Heart left ventricle (tissue), 16 donors: ENCODE data around the gene OSTF1. TPM values are rescaled to one million over a fixed set of nuclear protein-coding genes. Genes with fewer than 3 reads are reported as not detected.

ENCODE experiments used
- ATAC-seq, 4 donors: fragments of 200-7000 bp; cut with Tn5 transposase; one replicate each; pipeline ENCODE4 v1.9.1; 2020 to 2022; ENCODE audit warnings: moderate library complexity in 4 of 4, mild to moderate bottlenecking in 3 of 4, moderate number of reproducible peaks in 1 of 4
- DNase-seq, 5 donors: peaks; one replicate each; pipeline ENCODE4 v3.0.0-alpha.2; 2020
- H3K27ac ChIP-seq, 12 donors: fragments of 200-600 bp; sonication (generic) in 4 of 12; one replicate each; pipeline versions ENCODE4 v1.5.0 to v1.8.0; 2016 to 2022; ENCODE audit warnings: mild to moderate bottlenecking in 2 of 12
- H3K27me3 ChIP-seq, 9 donors: fragments of 200-600 bp; sonication (generic) in 2 of 9; one replicate each; pipeline versions ENCODE4 v1.5.1 to v1.8.0; 2016 to 2022; ENCODE audit warnings: mild to moderate bottlenecking in 3 of 9
- H3K36me3 ChIP-seq, 9 donors: fragments of 200-600 bp; sonication (generic) in 2 of 9; one replicate each; pipeline versions ENCODE4 v1.5.0 to v1.8.0; 2018 to 2022; ENCODE audit warnings: mild to moderate bottlenecking in 2 of 9
- H3K4me1 ChIP-seq, 12 donors: fragments of 200-600 bp; sonication (generic) in 4 of 12; one replicate each; pipeline versions ENCODE4 v1.5.0 to v1.8.0; 2016 to 2022; ENCODE audit warnings: mild to moderate bottlenecking in 3 of 12
- H3K4me3 ChIP-seq, 12 donors: fragments of 200-600 bp; sonication (generic) in 4 of 12; one replicate each; pipeline versions ENCODE4 v1.5.0 to v1.8.0; 2017 to 2022; ENCODE audit warnings: mild to moderate bottlenecking in 9 of 12, moderate library complexity in 4 of 12
- H3K9me3 ChIP-seq, 12 donors: fragments of 200-600 bp; sonication (generic) in 4 of 12; one replicate each; pipeline versions ENCODE4 v1.5.0 to v1.8.0; 2016 to 2022; ENCODE audit warnings: mild to moderate bottlenecking in 1 of 12
- CTCF ChIP-seq, 12 donors: fragments of 200-600 bp; sonication (generic) in 4 of 12; IDR thresholded peaks; one replicate each; pipeline versions ENCODE4 v1.5.0 to v1.8.0; 2018 to 2022; ENCODE audit warnings: antibody characterized with exemption in 12 of 12, mild to moderate bottlenecking in 5 of 12
- POLR2A ChIP-seq, 2 donors: fragments of 450-650 bp; IDR thresholded peaks; one replicate each; pipeline ENCODE4 v1.6.1; 2017; ENCODE audit warnings: antibody characterized with exemption in 2 of 2, mild to moderate bottlenecking in 2 of 2, moderate library complexity in 2 of 2
- WGBS, 4 donors: extraction: QIAGEN DNeasy Blood & Tissue Kit in 2 of 4; methylation state at CpG; one replicate each; pipeline versions ENCODE4 v1.1.5 to v1.1.7; 2013 to 2018; 5-methylcytosine and 5-hydroxymethylcytosine counted together
- intact Hi-C, 10 donors: fragments of 100-400 bp; cut with DNase I; formaldehyde crosslinking; loops; one replicate each; pipeline versions ENCODE4 v1.11.1 to v1.14.2; 2022
- polyA plus RNA-seq, 2 donors: library from polyadenylated mRNA; stranded (reverse); fragments of 200-250 nt; gene quantifications; one replicate each; pipeline ENCODE4 v1.2.3, GENCODE V29; 2013
- total RNA-seq, 9 donors: library from RNA; depleted of rRNA in 2 of 9; stranded (reverse); fragments of >200 nt in 2 of 9; fragmentation: NEBNext Ultra II Directional in 3 of 9; extraction: Animal tissue kit (Norgen Biotek cat#: 25700) in 3 of 9; gene quantifications; one replicate each; pipeline versions ENCODE4 v1.1.0 to v1.2.4, GENCODE V29; 2016 to 2023
- donor health status: ischemic (EF 13 %, LVEDD 7.1; RV severe dilation, severe dysfunction).
- donor health status: healthy with polysubstance abuse.
- donor health status: DM: no; HTN: yes; CAD: no.
- donor health status: DM: no; HTN: no; CAD: no.
- donor health status: ischemic (EF 25% LVEDD 6.9; RV normal size, moderate dysfunction).
- donor health status: ischemic (EF 25% LVEDD 5.7; RV mildly dilated, moderate dysfunction).
- donor health status: healthy.
- donor health status: DM: yes; HTN: yes; CAD: no.
- donor health status: ischemic (EF 35%, LVEDD 5.7; RV mildly dilated, moderate dysfunction).
- donor health status: nonischemic (EF 11% LVEDD 7.7; RV severe dilation, severe dysfunction).
- donor health status: DM: yes; HTN: yes; CAD: no.
- donor health status: PGD.
- donor health status: ischemic (EF 29% LVEDD 5.4; RV normal size, mild dysfunction).
- donor health status: nonischemic (EF 23%, LVEDD 6.1; RV moderate dilation, normal function).

OSTF1 gene
- total and polyA plus RNA-seq, 11 donors: 16.7 to 53.6 (median 23.9) TPM

- peaks cover 3 to 71% (median 20%) of the 10 kb centered on the region in 12 donors for H3K4me1 ChIP-seq
- H3K36me3 ChIP-seq: peaks cover 0 to 6% (median 0%) of the 10 kb centered on the region in 9 donors
- WGBS, 4 donors: 83 to 91% (median 88%) methylated on average over 3 of the region's 3 CpGs
- H3K9me3 ChIP-seq: no peaks in the 10 kb centered on the region
- H3K27me3 ChIP-seq: no peaks in the 10 kb centered on the region
- peak overlapping the region in 1 of 12 donors; percentile 3 for H3K27ac ChIP-seq
- TF ChIP-seq POLR2A (IDR thresholded peaks at IDR 0.05): no peak
- no peak for TF ChIP-seq CTCF (IDR thresholded peaks at IDR 0.05)
- no peak for DNase-seq
- no peak overlapping the region for H3K4me3 ChIP-seq
- intact Hi-C loops: no loop called here
- ATAC-seq: no peak
Observed at GRCh38 chr9:75104607-75105006, 16.3 kb downstream of the OSTF1 start.

- DNase-seq: no peak
- Histone ChIP-seq H3K27ac (peak overlapping the region in 1 of 12 donors; percentile 3), H3K4me1 (peaks cover 3 to 72% (median 20%) of the 10 kb centered on the region in 12 donors), H3K4me3 (no peak overlapping the region), H3K36me3 (peaks cover 0 to 6% (median 0%) of the 10 kb centered on the region in 9 donors), H3K27me3 (no peaks in the 10 kb centered on the region), H3K9me3 (no peaks in the 10 kb centered on the region)
- 90 to 96% (median 94%) methylated on average over 2 of the region's 2 CpGs for WGBS, 4 donors
- TF ChIP-seq CTCF (IDR thresholded peaks at IDR 0.05): no peak
- TF ChIP-seq POLR2A (IDR thresholded peaks at IDR 0.05): no peak
- intact Hi-C loops: no loop called here
- no peak for ATAC-seq
Observed at GRCh38 chr9:75105019-75105540, 16.8 kb downstream of the OSTF1 start.

- Histone ChIP-seq H3K4me1 (peaks cover 3 to 72% (median 20%) of the 10 kb centered on the region in 12 donors), H3K27ac (no peak overlapping the region), H3K27me3 (no peaks in the 10 kb centered on the region), H3K4me3 (no peak overlapping the region), H3K36me3 (peaks cover 0 to 6% (median 0%) of the 10 kb centered on the region in 9 donors), H3K9me3 (no peaks in the 10 kb centered on the region)
- DNase-seq (no peak), ATAC-seq (no peak)
- intact Hi-C loops: no loop called here
- WGBS, 4 donors: 55 to 70% (median 69%) methylated on average over 2 of the region's 2 CpGs
- TF ChIP-seq POLR2A (IDR thresholded peaks at IDR 0.05): no peak
- TF ChIP-seq CTCF (IDR thresholded peaks at IDR 0.05): no peak
Observed at GRCh38 chr9:75105841-75106240, 17.5 kb downstream of the OSTF1 start.

DNA sequence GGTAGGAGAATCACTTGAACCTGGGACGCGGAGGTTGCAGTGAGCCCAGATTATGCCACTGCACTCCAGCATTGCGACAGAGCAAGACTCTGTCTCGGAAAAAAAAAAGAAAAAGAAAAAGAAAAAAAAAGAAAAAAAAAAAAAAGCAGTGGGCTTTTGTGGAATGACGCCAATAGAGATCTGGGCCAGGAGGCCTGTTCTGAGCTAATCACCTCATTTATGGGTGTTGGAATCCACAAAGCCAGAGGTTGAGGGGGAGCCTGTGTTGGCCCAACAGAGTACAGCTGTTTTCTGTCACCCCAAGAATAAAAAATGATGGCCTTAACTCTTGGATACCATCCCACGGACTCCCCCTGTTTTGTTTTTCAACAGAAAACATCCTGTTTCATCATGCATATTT, 18.5 kb downstream of the OSTF1 start:
- whole genome bisulfite sequencing, 4 donors: 67 to 77% (median 74%) methylated on average over 6 of the region's 6 CpGs
- Histone ChIP-seq H3K9me3 (no peaks in the 10 kb centered on the region), H3K4me1 (peaks cover 0 to 69% (median 22%) of the 10 kb centered on the region in 12 donors), H3K36me3 (peaks cover 0 to 6% (median 0%) of the 10 kb centered on the region in 9 donors), H3K27me3 (no peaks in the 10 kb centered on the region), H3K27ac (peak overlapping the region in 5 of 12 donors; percentile 1 to 53 (median 22)), H3K4me3 (no peak overlapping the region)
- DNase-seq (peak in 1 of 5 donors; percentile 39), ATAC-seq (peak in 2 of 4 donors; percentile 39 to 58)
- intact Hi-C loops: no loop called here
- no peak for TF ChIP-seq CTCF (IDR thresholded peaks at IDR 0.05)
- TF ChIP-seq POLR2A (IDR thresholded peaks at IDR 0.05): no peak
